HG02943 (cell line): ENCODE measurements around the gene FAM13B.
A peak's percentile ranks its signal among the peaks of the same experiment; 100 is the strongest.

Experiments
- ATAC-seq: cut with Tn5 transposase; IDR thresholded peaks from one replicate; pipeline ENCODE4 v1.9.1; 2021; ENCODE audit warnings: mild to moderate bottlenecking, low read depth, moderate library complexity; ENCODE audit not compliant: unreplicated experiment

Gene FAM13B

DNA sequence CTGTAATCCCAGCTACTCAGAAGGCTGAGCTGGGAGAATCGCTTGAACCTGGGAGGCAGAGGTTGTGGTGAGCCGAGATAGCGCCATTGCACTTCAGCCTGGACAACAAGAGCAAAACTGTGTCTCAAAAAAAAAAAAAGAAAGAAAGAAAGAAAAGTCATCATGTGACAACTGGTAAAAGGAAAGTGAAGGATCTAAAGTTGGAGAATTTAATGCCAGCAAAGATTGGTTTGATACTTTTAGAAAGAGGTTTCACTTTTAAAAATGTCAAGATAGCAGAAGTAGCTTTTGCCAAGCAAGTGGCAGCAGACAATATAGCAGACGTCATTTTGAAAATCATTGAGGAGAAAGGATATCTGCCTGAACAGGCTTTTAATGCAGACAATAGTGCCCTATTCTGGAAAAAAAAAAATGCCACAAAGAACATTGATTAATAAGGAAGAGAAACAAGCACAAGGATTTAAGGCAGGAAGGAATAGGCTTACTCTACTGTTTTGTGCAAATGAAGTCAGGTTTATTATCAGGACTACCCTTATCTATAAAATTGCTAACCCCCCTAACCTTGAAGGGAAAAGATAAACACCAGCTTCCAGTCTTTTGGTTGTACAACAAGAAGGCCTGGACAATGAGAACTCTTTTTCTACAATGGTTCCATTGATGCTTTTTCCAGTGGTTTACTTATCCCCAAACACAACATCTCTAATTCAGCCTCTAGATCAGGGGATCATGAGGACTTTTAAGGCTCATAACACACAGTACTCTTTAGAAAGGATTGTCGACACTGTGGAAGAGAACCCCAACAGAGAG is 131.7 kb downstream of the FAM13B start:
- ATAC-seq: no peak

GRCh38 chr5:137899493-137899892 is 133.4 kb downstream of the FAM13B start:
- no peak for ATAC-seq

- no peak for ATAC-seq
Observed at GRCh38 chr5:137896560-137896959, 136.3 kb downstream of the FAM13B start.

GRCh38 chr5:137894586-137894985 is 138.3 kb downstream of the FAM13B start:
- no peak for ATAC-seq

DNA sequence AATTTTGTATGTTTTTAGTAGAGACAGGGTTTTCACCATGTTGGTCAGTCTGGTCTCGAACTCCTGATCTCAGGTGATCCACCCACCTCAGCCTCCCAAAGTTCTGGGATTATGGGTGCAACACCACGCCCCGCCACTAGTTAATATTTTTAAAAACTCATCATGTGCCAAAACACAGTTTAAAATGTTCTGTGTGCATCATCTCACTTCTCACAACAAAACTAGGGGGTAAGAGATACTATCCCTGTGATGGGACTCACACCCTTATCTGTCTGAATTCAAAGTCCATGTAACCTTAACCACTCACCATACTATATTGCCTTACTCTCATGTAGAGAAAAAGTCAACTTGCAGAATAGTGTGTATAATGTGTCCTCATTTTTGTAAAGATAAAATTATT is 141.0 kb downstream of the FAM13B start:
- no peak for ATAC-seq

GRCh38 chr5:137890845-137891244 is 142.0 kb downstream of the FAM13B start:
- no peak for ATAC-seq

GRCh38 chr5:137888863-137889759 is 143.8 kb downstream of the FAM13B start, which contains the start of gene PKD2L2:
PKD2L2 (plus strand) TSS chr5:137889457; CDS start chr5:137889492, 35 bp downstream.
- ATAC-seq: peak; percentile 89

DNA sequence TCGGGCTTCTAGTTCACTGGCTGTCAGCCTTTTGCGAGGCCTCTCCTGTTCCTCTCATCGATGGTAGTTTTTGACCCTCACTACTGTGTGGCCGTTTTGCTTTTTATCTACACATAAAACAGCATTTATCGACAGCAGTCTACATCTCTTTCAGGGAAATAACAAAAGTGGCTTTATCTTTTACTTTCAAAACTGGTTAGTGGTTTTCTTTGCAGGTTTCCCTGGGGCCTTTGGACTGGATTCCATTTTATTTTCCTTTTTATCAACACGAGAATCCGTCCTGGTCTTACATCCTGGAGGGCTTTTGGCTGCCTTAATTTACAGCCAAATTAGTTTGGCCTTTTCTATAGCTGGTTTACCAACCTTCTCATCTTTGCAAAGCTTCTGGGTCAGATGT is 144.4 kb downstream of the FAM13B start:
- peak; percentile 7 for ATAC-seq
